Ascending aorta (tissue), 2 donors: ENCODE results near the gene GRK2. TPM values are rescaled to one million over a fixed set of nuclear protein-coding genes. Genes with fewer than 3 reads are reported as not detected.
A peak's percentile ranks its signal among the peaks of the same experiment; 100 is the strongest.
"Not testable (repeated sequence)": the region's sequence is repeated elsewhere in the genome, so short reads cannot be mapped to it uniquely, and the experiment has no call there.

Experiments used
- DNase-seq, 2 donors: peaks; one replicate each; pipeline ENCODE4 v3.0.0-alpha.2; 2019; ENCODE audit warnings: low spot score in 2 of 2
- H3K27ac ChIP-seq, 2 donors: fragments of 200-600 bp; sonication (generic); one replicate each; pipeline ENCODE4 v1.5.1; 2016 to 2017; ENCODE audit warnings: mild to moderate bottlenecking in 1 of 2
- H3K27me3 ChIP-seq: fragments of 200-600 bp; sonication (generic); one replicate; pipeline ENCODE4 v1.5.1; 2017
- H3K36me3 ChIP-seq, 2 donors: fragments of 200-600 bp; sonication (generic); one replicate each; pipeline ENCODE4 v1.5.1; 2016
- H3K4me1 ChIP-seq, 2 donors: fragments of 200-600 bp; sonication (generic); one replicate each; pipeline ENCODE4 v1.5.1; 2016 to 2017; ENCODE audit warnings: mild to moderate bottlenecking in 1 of 2
- H3K4me3 ChIP-seq, 2 donors: fragments of 200-600 bp; sonication (generic); one replicate each; pipeline ENCODE4 v1.5.1; 2016 to 2017; ENCODE audit warnings: mild to moderate bottlenecking in 1 of 2
- H3K9me3 ChIP-seq, 2 donors: fragments of 200-600 bp; sonication (generic); one replicate each; pipeline ENCODE4 v1.5.1; 2016
- CTCF ChIP-seq, 3 experiments: fragments of 200-600 bp in 2 of 3; fragments of 450-650 bp in 1 of 3; sonication (generic) in 2 of 3; IDR thresholded peaks; one replicate each; pipeline ENCODE4 v1.5.1; 2016 to 2019; ENCODE audit warnings: antibody characterized with exemption in 3 of 3, mild to moderate bottlenecking in 1 of 3, moderate library complexity in 1 of 3
- intact Hi-C: fragments of 100-400 bp; cut with DNase I; formaldehyde crosslinking; loops from one replicate; pipeline ENCODE4 v1.15.1; 2023
- total RNA-seq: library from RNA; depleted of rRNA; stranded (reverse); fragments of >200 nt; gene quantifications from one replicate; pipeline ENCODE4 v1.1.0, GENCODE V29; 2016

The GRK2 gene
- 65.3 TPM for total RNA-seq

- Histone ChIP-seq H3K27ac (peak within 1 kb of the TSS; percentile 85 to 91), H3K27me3 (no peaks in the 10 kb centered on the region), H3K9me3 (no peaks in the 10 kb centered on the region), H3K4me3 (peak within 1 kb of the TSS; percentile 87 to 99), H3K36me3 (no peaks in the 10 kb centered on the region), H3K4me1 (peaks cover 45 to 49% of the 10 kb centered on the region in 2 donors)
- peak in 1 of 3 experiments; percentile 6 for TF ChIP-seq CTCF (IDR thresholded peaks at IDR 0.05)
- no peak for DNase-seq
- intact Hi-C loops, result loop anchor here (1.0 to 5.0 kb wide), 3 partner anchors 23 to 241 kb away; partner anchors contain the start of genes ANKRD13D, CDK2AP2 and PITPNM1
Observed at GRCh38 chr11:67266449-67267187, at the start of gene GRK2. TSS of gene GRK2 (plus strand) at chr11:67266473. CDS start at chr11:67266700, 227 bp downstream.

- Histone ChIP-seq H3K9me3 (no peaks in the 10 kb centered on the region), H3K4me3 (no peak overlapping the region), H3K36me3 (peaks cover 56 to 79% of the 10 kb centered on the region in 2 donors), H3K27ac (no peak overlapping the region), H3K27me3 (no peaks in the 10 kb centered on the region), H3K4me1 (no peaks in the 10 kb centered on the region)
- no peak for DNase-seq
- intact Hi-C loops, result no loop called here
- TF ChIP-seq CTCF (IDR thresholded peaks at IDR 0.05), result no peak
Observed at GRCh38 chr11:67227726-67228125, 38.5 kb upstream of the GRK2 start.

- H3K36me3 ChIP-seq, result peaks cover 49 to 72% of the 10 kb centered on the region in 2 donors
- no peaks in the 10 kb centered on the region for H3K27me3 ChIP-seq
- no peaks in the 10 kb centered on the region for H3K4me1 ChIP-seq
- H3K9me3 ChIP-seq, result no peaks in the 10 kb centered on the region
- TF ChIP-seq CTCF (IDR thresholded peaks at IDR 0.05), result no peak
- no peak for DNase-seq
- no peak overlapping the region for H3K27ac ChIP-seq
- no peak overlapping the region for H3K4me3 ChIP-seq
- intact Hi-C loops, result no loop called here
Observed at GRCh38 chr11:67230406-67230805, 35.9 kb upstream of the GRK2 start.

- no peaks in the 10 kb centered on the region for H3K9me3 ChIP-seq
- no peak overlapping the region for H3K4me3 ChIP-seq
- H3K27me3 ChIP-seq, result no peaks in the 10 kb centered on the region
- no peaks in the 10 kb centered on the region for H3K4me1 ChIP-seq
- DNase-seq, result no peak
- no peak for TF ChIP-seq CTCF (IDR thresholded peaks at IDR 0.05)
- H3K27ac ChIP-seq, result no peak overlapping the region
- H3K36me3 ChIP-seq, result peaks cover 46 to 67% of the 10 kb centered on the region in 2 donors
- intact Hi-C loops, result no loop called here
Observed at GRCh38 chr11:67230886-67231285, 35.4 kb upstream of the GRK2 start.

GRCh38 chr11:67233584-67234190 is 32.6 kb upstream of the GRK2 start:
- no peaks in the 10 kb centered on the region for H3K27me3 ChIP-seq
- no peaks in the 10 kb centered on the region for H3K4me1 ChIP-seq
- intact Hi-C loops, result no loop called here
- no peak for DNase-seq
- H3K36me3 ChIP-seq, result peaks cover 33 to 45% of the 10 kb centered on the region in 2 donors
- no peak overlapping the region for H3K27ac ChIP-seq
- H3K4me3 ChIP-seq, result no peak overlapping the region
- no peaks in the 10 kb centered on the region for H3K9me3 ChIP-seq
- TF ChIP-seq CTCF (IDR thresholded peaks at IDR 0.05), result no peak

GRCh38 chr11:67234571-67234970 is 31.7 kb upstream of the GRK2 start:
- H3K27me3 ChIP-seq, H3K27ac ChIP-seq, H3K4me3 ChIP-seq, H3K4me1 ChIP-seq, DNase-seq, intact Hi-C loops, H3K9me3 ChIP-seq: not testable (repeated sequence)
- peaks cover 25 to 36% of the 10 kb centered on the region in 2 donors for H3K36me3 ChIP-seq
